Large intestine (tissue), 3 donors: ENCODE results near the gene SH3TC1. TPM values are rescaled to one million over a fixed set of nuclear protein-coding genes. Genes with fewer than 3 reads are reported as not detected.

Experiments used
- DNase-seq, 2 donors: peaks; one replicate each; pipeline versions ENCODE4 v3.0.0 to v3.0.0-alpha.2; 2013
- H3K27ac ChIP-seq: one replicate; pipeline ENCODE4 v1.5.1; 2013; ENCODE audit warnings: low read length
- H3K27me3 ChIP-seq: 2 replicates; pipeline ENCODE4 v1.6.1; 2013; ENCODE audit warnings: low read length; ENCODE audit not compliant: control insufficient read depth, insufficient read depth
- H3K36me3 ChIP-seq: 2 replicates; pipeline ENCODE4 v1.6.1; 2013; ENCODE audit warnings: low read length; ENCODE audit not compliant: control insufficient read depth, insufficient read depth
- H3K4me1 ChIP-seq: one replicate; pipeline ENCODE4 v1.6.1; 2013; ENCODE audit warnings: low read length; ENCODE audit not compliant: control insufficient read depth, insufficient read depth
- H3K4me3 ChIP-seq: one replicate; pipeline ENCODE4 v1.5.1; 2013; ENCODE audit warnings: low read length
- H3K9me3 ChIP-seq: one replicate; pipeline ENCODE4 v1.6.1; 2013; ENCODE audit warnings: mild to moderate bottlenecking, low read depth, low read length, moderate library complexity; ENCODE audit not compliant: control insufficient read depth
- WGBS: methylation state at CpG from one replicate; pipeline ENCODE4 v1.1.5; 2013; ENCODE audit warnings: low lambda C conversion rate; ENCODE audit not compliant: insufficient coverage; 5-methylcytosine and 5-hydroxymethylcytosine counted together
- polyA plus RNA-seq: library from polyadenylated mRNA; unstranded; fragments of 120-200 nt; gene quantifications from one replicate; pipeline ENCODE4 v1.2.1, GENCODE V29; 2013

Gene SH3TC1
- polyA plus RNA-seq, 1 donor = 21.1 TPM

GRCh38 chr4:8265171-8265929, 66.3 kb downstream of the SH3TC1 start:
- H3K27ac ChIP-seq = no peak overlapping the region
- no peaks in the 10 kb centered on the region for H3K9me3 ChIP-seq
- H3K4me3 ChIP-seq = no peak overlapping the region
- no peaks in the 10 kb centered on the region for H3K4me1 ChIP-seq
- no peaks in the 10 kb centered on the region for H3K36me3 ChIP-seq
- peaks cover 17% of the 10 kb centered on the region for H3K27me3 ChIP-seq
- no CpG with 5 or more reads among the region's 20 CpGs for WGBS
- DNase-seq = no peak

- Histone ChIP-seq H3K4me1 (no peaks in the 10 kb centered on the region), H3K27ac (no peak overlapping the region), H3K36me3 (no peaks in the 10 kb centered on the region), H3K9me3 (no peaks in the 10 kb centered on the region), H3K4me3 (no peak overlapping the region), H3K27me3 (peaks cover 25% of the 10 kb centered on the region)
- no peak for DNase-seq
- WGBS = no CpG with 5 or more reads among the region's 6 CpGs
These were observed 67.0 kb downstream of the SH3TC1 start for GRCh38 chr4:8266088-8266487.

GRCh38 chr4:8266508-8266907, 67.4 kb downstream of the SH3TC1 start:
- Histone ChIP-seq H3K36me3 (no peaks in the 10 kb centered on the region), H3K4me3 (no peak overlapping the region), H3K4me1 (no peaks in the 10 kb centered on the region), H3K27me3 (peaks cover 28% of the 10 kb centered on the region), H3K27ac (no peak overlapping the region), H3K9me3 (no peaks in the 10 kb centered on the region)
- no peak for DNase-seq
- no CpG with 5 or more reads among the region's 8 CpGs for WGBS

GRCh38 chr4:8267077-8267476, 68.0 kb downstream of the SH3TC1 start:
- H3K4me1 ChIP-seq = no peaks in the 10 kb centered on the region
- peaks cover 29% of the 10 kb centered on the region for H3K27me3 ChIP-seq
- no peaks in the 10 kb centered on the region for H3K36me3 ChIP-seq
- no CpG with 5 or more reads among the region's 13 CpGs for WGBS
- peak in 1 of 2 donors; percentile 44 for DNase-seq
- no peak overlapping the region for H3K4me3 ChIP-seq
- H3K9me3 ChIP-seq = no peaks in the 10 kb centered on the region
- no peak overlapping the region for H3K27ac ChIP-seq

DNA sequence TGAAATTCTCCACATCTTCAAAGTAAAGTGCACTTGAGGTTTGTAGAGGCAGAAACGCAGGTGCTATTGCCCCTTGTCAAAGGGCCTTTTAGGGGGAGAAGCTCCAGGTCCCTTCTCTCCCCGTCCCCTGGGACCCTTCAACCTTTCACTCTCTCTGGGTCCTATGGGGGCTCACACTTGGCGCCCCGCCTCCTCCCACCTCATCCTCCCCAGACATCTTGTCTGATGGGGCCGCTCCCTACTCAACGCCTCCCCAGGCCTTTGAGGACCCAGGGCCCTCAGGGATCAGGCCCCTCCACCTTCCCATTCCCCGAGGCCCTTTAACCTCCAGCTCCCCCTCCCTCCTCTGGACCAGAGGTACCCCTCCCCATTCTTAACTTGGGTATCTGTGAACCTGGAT, 69.1 kb downstream of the SH3TC1 start:
- no CpG with 5 or more reads among the region's 7 CpGs for WGBS
- no peak overlapping the region for H3K27ac ChIP-seq

DNA sequence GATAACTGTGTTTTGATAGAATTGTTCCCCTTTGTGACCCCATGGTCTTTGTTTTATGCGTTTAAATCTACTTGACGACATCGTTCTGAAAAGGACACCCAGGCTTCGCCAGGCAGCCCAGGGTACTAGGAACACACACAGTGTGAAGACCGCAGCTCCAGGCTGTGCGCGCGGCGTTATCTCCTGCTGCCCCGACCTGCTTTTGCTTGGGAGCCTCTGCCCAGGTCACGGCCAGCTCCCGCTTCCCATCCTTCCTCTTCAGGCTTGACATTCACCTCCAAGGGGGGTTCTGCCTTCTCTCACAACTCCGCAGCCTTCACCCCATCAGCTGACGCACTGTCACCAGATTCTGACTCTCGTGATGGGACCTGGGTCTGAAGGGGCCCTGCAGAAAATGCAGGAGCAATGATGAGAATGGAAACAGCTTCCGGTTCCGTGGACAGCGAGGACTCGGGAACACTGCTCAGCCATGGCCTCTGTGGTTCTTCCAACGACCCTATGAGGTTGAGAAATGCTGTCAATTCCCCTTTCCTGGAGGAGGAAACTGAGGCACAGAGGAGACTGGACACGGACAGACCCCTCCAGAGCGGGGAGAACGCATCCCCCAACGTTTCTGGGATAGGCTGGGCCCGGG, 69.9 kb downstream of the SH3TC1 start:
- no peaks in the 10 kb centered on the region for H3K36me3 ChIP-seq
- no peaks in the 10 kb centered on the region for H3K4me1 ChIP-seq
- no peaks in the 10 kb centered on the region for H3K9me3 ChIP-seq
- 90% methylated on average over 2 of the region's 25 CpGs for WGBS
- no peak for DNase-seq
- H3K27me3 ChIP-seq = peaks cover 29% of the 10 kb centered on the region
- no peak overlapping the region for H3K27ac ChIP-seq
- no peak overlapping the region for H3K4me3 ChIP-seq

More for the DNA sequence above, 69.1 kb downstream of the SH3TC1 start:
- Histone ChIP-seq H3K36me3 (no peaks in the 10 kb centered on the region), H3K27me3 (peaks cover 29% of the 10 kb centered on the region), H3K4me3 (no peak overlapping the region), H3K4me1 (no peaks in the 10 kb centered on the region), H3K9me3 (no peaks in the 10 kb centered on the region)
- no peak for DNase-seq

GRCh38 chr4:8269535-8270417, 70.7 kb downstream of the SH3TC1 start, which contains the start of gene HTRA3:
HTRA3 (plus strand) TSS chr4:8269754; CDS start chr4:8269969, 215 bp downstream.
- Histone ChIP-seq H3K36me3 (no peaks in the 10 kb centered on the region), H3K27me3 (peaks cover 29% of the 10 kb centered on the region), H3K9me3 (no peaks in the 10 kb centered on the region), H3K4me3 (peak within 1 kb of the TSS; percentile 35), H3K4me1 (peaks cover 6% of the 10 kb centered on the region), H3K27ac (no peak within 1 kb of the TSS)
- WGBS = no CpG with 5 or more reads among the region's 111 CpGs
- peak in 1 of 2 donors; percentile 29 for DNase-seq

- H3K27me3 ChIP-seq = peaks cover 29% of the 10 kb centered on the region
- H3K4me1 ChIP-seq = peaks cover 10% of the 10 kb centered on the region
- WGBS = no CpG with 5 or more reads among the region's 11 CpGs
- DNase-seq = no peak
- H3K27ac ChIP-seq = no peak overlapping the region
- peak overlapping the region; percentile 35 for H3K4me3 ChIP-seq
- H3K36me3 ChIP-seq = no peaks in the 10 kb centered on the region
- no peaks in the 10 kb centered on the region for H3K9me3 ChIP-seq
These were observed 71.3 kb downstream of the SH3TC1 start for GRCh38 chr4:8270418-8270771.

DNA sequence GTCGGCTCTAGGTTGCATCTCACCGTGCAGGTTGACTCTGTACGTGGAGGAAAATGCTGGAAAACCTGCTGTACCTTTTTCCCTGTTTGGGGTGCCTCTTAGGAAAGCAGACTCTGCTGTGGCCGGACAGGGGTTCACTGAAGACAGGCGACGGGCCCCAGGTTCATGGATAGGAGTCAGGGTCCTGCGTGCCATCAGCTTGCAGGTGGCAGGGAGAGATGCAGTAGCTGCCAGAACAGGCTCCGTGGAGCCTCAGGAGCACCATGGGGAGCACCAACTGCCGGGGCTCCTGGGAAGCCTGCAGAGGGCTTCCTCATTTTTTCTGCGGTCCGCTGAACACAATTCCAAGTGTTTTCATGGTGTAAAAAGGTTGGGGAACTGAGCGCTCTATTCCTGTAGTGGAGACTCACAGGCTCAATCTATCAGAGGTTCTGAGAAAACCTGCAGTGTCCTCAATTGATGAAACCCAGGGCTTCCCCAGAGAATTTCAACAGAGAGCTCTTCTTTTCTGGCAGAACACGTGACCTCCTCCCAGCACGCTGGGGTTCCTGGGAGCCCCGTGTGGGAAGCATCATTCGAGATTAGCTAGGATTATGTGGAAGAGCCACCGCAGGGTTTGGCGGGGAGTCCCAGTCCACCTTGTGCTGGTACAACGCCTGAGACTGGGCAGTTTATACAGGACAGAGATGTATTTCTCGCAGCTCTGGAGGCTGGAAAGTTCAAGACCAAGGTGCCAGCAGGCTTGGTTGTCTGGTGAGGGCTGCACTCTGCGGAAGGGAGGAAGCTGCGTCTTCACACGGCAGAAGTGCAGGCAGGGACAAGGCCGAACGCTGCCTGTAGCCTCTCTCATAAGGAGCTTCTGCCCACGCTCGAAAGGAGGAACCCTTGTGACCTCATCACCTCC, 72.1 kb downstream of the SH3TC1 start:
- Histone ChIP-seq H3K36me3 (no peaks in the 10 kb centered on the region), H3K4me3 (peak overlapping the region; percentile 35), H3K27me3 (peaks cover 29% of the 10 kb centered on the region), H3K27ac (no peak overlapping the region), H3K9me3 (no peaks in the 10 kb centered on the region), H3K4me1 (peaks cover 11% of the 10 kb centered on the region)
- DNase-seq = no peak
- 60% methylated on average over 2 of the region's 27 CpGs for WGBS
